HepG2 (cell line): ENCODE data around the gene TBC1D24.

ENCODE experiments used
- FOXP4 ChIP-seq: sonication (generic); formaldehyde crosslinking; IDR thresholded peaks from 2 replicates; pipeline ENCODE4 v1.4.0; 2020; ENCODE audit warnings: missing genetic modification reagents
- HNRNPH1 ChIP-seq: fragments of 200-400 bp; formaldehyde crosslinking; optimal IDR thresholded peaks from 2 replicates; pipeline ENCODE3; 2017; ENCODE audit warnings: mild to moderate bottlenecking, low read depth, low read length
- KAT2B ChIP-seq: fragments of 150-350 bp; IDR thresholded peaks from 2 replicates; pipeline ENCODE4 v1.6.1; 2014; ENCODE audit warnings: low read depth, low read length, borderline replicate concordance
- MAX ChIP-seq: IDR thresholded peaks from 2 replicates; pipeline ENCODE4 v1.6.1; 2012; ENCODE audit warnings: inconsistent platforms
- NBN ChIP-seq: fragments of 450-650 bp; conservative IDR thresholded peaks from 2 replicates; pipeline ENCODE4 v1.6.1; 2017
- NR2F1 ChIP-seq, 2 experiments: fragments of 450-650 bp in 1 of 2; formaldehyde crosslinking in 1 of 2; IDR thresholded peaks; 2 replicates each; pipeline versions ENCODE4 v1.5.0 to v1.6.1; 2016 to 2020; ENCODE audit warnings: mild to moderate bottlenecking in 1 of 2, missing compliant biosample characterization in 1 of 2, missing genetic modification reagents in 1 of 2, moderate library complexity in 1 of 2
- POLR2AphosphoS5 ChIP-seq: IDR thresholded peaks from 2 replicates; pipeline ENCODE4 v1.6.1; 2012; ENCODE audit warnings: low read depth, low read length
- SPEN ChIP-seq: sonication (generic); formaldehyde crosslinking; IDR thresholded peaks from 2 replicates; pipeline ENCODE4 v1.5.1; 2020; ENCODE audit warnings: low read depth, mild to moderate bottlenecking, missing genetic modification reagents
- SRF ChIP-seq: IDR thresholded peaks from 2 replicates; pipeline ENCODE4 v1.6.1; 2011; ENCODE audit warnings: mild to moderate bottlenecking, low read depth, low read length, moderate library complexity
- TP53 ChIP-seq: sonication (generic); formaldehyde crosslinking; conservative IDR thresholded peaks from 2 replicates; pipeline ENCODE4 v1.4.0; 2020; ENCODE audit warnings: missing genetic modification reagents
- YEATS2 ChIP-seq: sonication (generic); formaldehyde crosslinking; IDR thresholded peaks from 2 replicates; pipeline ENCODE4 v1.4.0; 2020; ENCODE audit warnings: missing genetic modification reagents, borderline replicate concordance
- ZFP1 ChIP-seq: IDR thresholded peaks from 2 replicates; pipeline ENCODE4 v1.6.1; 2016
- ZNF143 ChIP-seq: sonication (generic); formaldehyde crosslinking; IDR thresholded peaks from 2 replicates; pipeline ENCODE4 v1.4.0; 2020; ENCODE audit warnings: missing genetic modification reagents
- TF ChIP-seq, protein P1 (sequence below), 2 experiments: IDR thresholded peaks; 2 replicates each; pipeline ENCODE4 v1.6.1; 2011 to 2012; ENCODE audit warnings: low read length in 2 of 2, borderline replicate concordance in 1 of 2, low read depth in 1 of 2, mild to moderate bottlenecking in 1 of 2, moderate library complexity in 1 of 2

DNA sequence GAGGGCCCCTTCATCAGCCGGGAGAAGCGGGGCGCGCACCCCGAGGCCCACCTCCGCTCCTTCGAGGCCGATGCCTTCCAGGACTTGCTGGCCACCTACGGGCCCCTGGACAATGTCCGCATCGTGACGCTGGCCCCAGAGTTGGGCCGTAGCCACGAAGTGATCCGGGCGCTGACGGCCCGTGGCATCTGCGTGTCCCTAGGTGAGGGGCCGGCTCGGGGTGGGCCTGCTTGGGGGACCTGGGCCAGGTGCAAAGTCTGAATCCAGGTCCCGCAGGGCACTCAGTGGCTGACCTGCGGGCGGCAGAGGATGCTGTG is 52.8 kb downstream of the TBC1D24 start:
- TF ChIP-seq MAX (no peak), SPEN (no peak), ZNF143 (CRISPR knock-in tag) (no peak), NR2F1 (CRISPR knock-in tag; IDR thresholded peaks at IDR 0.05) (no peak), KAT2B (no peak), POLR2AphosphoS5 (no peak), NBN (no peak), FOXP4 (no peak), SRF (no peak), HNRNPH1 (no peak), YEATS2 (CRISPR knock-in tag) (no peak), ZFP1 (CRISPR knock-in tag) (no peak), TP53 (CRISPR knock-in tag) (no peak)
- TF ChIP-seq, protein P1, sequence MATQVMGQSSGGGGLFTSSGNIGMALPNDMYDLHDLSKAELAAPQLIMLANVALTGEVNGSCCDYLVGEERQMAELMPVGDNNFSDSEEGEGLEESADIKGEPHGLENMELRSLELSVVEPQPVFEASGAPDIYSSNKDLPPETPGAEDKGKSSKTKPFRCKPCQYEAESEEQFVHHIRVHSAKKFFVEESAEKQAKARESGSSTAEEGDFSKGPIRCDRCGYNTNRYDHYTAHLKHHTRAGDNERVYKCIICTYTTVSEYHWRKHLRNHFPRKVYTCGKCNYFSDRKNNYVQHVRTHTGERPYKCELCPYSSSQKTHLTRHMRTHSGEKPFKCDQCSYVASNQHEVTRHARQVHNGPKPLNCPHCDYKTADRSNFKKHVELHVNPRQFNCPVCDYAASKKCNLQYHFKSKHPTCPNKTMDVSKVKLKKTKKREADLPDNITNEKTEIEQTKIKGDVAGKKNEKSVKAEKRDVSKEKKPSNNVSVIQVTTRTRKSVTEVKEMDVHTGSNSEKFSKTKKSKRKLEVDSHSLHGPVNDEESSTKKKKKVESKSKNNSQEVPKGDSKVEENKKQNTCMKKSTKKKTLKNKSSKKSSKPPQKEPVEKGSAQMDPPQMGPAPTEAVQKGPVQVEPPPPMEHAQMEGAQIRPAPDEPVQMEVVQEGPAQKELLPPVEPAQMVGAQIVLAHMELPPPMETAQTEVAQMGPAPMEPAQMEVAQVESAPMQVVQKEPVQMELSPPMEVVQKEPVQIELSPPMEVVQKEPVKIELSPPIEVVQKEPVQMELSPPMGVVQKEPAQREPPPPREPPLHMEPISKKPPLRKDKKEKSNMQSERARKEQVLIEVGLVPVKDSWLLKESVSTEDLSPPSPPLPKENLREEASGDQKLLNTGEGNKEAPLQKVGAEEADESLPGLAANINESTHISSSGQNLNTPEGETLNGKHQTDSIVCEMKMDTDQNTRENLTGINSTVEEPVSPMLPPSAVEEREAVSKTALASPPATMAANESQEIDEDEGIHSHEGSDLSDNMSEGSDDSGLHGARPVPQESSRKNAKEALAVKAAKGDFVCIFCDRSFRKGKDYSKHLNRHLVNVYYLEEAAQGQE (IDR thresholded peaks at IDR 0.05; ENCODE audit: borderline replicate concordance in 1 of 2, low read depth in 1 of 2, low read length in 2 of 2), result no peak
